ENCODE results near the gene KLHL25.

KLHL25 gene

DNA sequence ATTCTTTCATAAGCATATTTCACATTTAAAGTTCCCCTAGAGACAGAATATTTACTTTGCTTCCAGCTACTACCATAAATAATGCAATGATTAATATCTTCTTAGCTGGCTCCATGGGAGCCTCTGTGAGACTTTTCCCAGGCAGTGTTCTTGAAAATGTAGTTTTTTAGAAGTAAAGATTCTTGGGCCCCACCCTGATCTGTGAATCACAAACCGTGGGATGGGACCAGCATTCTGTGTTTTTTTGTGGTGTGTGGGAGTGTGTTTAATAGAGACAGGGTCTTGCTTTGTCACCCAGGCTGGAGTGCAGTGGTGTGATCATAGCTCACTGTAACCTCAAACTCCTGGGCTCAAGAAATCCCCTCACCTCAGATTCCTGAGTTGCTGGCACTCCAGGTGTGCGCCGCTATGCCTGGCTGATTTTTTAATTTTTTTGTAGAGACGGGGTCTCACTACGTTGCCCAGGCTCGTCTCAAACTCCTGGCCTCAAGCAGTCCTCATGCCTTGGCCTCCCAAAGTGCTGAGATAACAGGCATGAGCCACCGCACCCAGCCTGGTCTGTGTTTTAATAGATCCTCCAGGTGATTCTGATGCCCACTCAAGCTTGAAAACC, 83.0 kb downstream of the KLHL25 start:
- no peaks in the 10 kb centered on the region for H3K27me3 Mint-ChIP-seq
- peak overlapping the region; percentile 85 for H3K27ac Mint-ChIP-seq
- peak overlapping the region; percentile 1 for H3K4me3 Mint-ChIP-seq
- H3K36me3 Mint-ChIP-seq (ENCODE audit: low read depth), result peaks cover 81% of the 10 kb centered on the region
- H3K9me3 Mint-ChIP-seq, result no peaks in the 10 kb centered on the region
- peaks cover 70% of the 10 kb centered on the region for H3K4me1 Mint-ChIP-seq (ENCODE audit: low read depth)

GRCh38 chr15:85710340-85710842, 84.3 kb downstream of the KLHL25 start:
- H3K27ac Mint-ChIP-seq, result peak overlapping the region; percentile 85
- peak overlapping the region; percentile 54 for H3K4me3 Mint-ChIP-seq
- peaks cover 76% of the 10 kb centered on the region for H3K4me1 Mint-ChIP-seq (ENCODE audit: low read depth)
- H3K36me3 Mint-ChIP-seq (ENCODE audit: low read depth), result peaks cover 68% of the 10 kb centered on the region
- no peaks in the 10 kb centered on the region for H3K27me3 Mint-ChIP-seq
- no peaks in the 10 kb centered on the region for H3K9me3 Mint-ChIP-seq

Measured in stimulated activated naive CD8-positive, alpha-beta T cell treated with anti-CD3 and anti-CD28 coated beads, Interleukin-15, Interleukin-2, amounts not matched to agents 100 ng/mL and 50 ng/mL, for 24 hours (primary cell).